GM18498 (cell line): ENCODE results near the gene CCK.

Experiments
- ATAC-seq: cut with Tn5 transposase; IDR thresholded peaks from one replicate; pipeline ENCODE4 v1.9.1; 2021; ENCODE audit warnings: mild to moderate bottlenecking, moderate library complexity; ENCODE audit not compliant: unreplicated experiment

CCK gene

GRCh38 chr3:42226470-42227425 lies 39.2 kb downstream of the CCK start:
- no peak for ATAC-seq

DNA sequence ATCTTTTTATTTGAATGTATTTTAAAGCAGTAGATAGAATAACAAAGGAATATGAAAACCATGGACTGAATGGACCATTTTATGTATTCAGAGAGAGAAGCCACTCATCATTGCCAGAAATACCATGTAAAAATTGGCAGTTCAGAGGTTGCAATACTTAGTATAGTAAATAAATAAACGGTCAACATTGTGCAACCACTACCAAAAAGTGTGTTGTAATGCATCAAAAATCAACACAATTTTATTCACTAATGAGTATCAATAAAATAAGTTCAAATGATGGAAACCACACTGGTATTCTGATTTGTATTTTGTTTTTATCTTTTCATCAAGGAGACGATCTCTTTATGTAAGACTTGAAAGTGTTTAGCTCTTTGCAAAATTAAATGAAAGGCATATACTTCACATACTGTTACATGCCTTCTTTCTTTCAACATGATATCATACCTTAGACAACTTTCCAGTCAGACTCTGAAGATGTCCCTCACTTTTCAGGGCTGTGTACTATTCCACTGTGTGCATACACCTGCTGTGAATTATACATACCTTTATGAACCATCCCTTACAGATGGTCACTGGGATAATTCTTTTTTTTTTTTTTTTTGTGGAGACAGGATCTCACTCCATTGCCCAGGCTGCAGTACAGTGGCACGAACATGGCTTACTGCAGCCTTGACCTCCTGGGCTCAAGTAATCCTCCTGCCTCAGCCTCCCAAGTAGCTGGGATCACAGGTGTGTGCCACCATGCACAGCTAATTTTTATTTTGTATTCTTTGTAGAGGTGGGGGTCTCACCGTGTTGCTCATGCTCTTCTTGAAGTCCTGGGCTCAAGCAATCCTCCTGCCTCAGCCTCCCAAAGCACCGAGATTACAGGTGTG lies 40.3 kb downstream of the CCK start:
- ATAC-seq = no peak

DNA sequence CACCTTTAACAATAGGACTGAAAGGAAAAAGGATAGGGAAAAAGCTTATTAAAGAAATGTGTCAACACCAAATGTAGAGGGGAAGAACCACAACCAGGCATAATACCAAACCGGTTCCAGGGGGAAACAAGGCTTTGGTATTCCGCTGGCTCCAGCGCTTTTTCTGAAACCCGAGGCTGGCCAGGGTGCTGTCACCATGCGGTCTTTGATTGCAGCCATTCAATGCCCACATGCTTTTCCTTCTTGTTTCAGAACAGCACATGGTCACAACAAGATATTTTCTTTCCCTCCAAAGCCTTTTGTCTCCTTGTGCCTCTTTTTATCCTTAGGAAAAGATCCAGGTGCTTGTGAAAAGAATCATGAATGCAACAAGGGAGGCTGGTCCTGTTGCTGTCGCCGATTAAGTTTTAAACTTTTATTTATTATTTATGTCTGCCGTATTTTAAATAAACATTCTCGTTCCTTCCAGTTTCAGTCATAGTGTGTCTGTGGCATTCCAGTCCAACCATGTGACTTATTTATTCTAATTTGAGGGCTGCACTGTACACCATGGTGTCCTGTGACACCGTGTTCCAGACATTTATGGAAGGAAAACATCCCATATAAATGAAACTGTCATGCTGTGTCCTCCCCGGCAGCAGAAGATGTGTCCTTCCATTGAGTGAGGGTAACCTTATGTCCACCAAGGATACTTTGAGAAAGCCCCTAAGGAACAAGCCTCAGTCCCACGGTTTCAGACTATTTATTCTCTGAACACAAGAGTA lies 41.1 kb downstream of the CCK start:
- no peak for ATAC-seq

DNA sequence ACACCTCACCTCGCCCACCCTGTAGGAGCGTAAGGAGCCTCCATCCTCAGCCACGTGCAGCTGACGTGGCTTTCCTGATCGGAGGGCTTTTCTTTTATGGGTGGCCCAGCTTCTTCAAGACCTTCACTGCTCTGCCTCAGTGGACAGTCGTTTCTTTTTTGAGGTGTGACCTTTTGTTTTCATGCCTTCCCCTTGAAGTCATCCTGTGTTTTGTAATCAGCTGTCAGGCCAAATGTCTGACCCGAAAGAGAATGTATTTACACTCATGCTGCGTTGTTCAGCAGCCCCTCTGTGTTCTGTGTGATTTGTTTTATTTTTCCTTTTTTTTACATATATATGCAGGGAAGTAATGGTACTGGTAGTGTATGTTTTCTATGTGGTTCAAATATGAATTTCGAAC lies 41.8 kb downstream of the CCK start:
- ATAC-seq = no peak

- ATAC-seq = no peak
Observed at GRCh38 chr3:42222942-42223693, 42.9 kb downstream of the CCK start.

- no peak for ATAC-seq
Observed at GRCh38 chr3:42220436-42221121, 45.4 kb downstream of the CCK start.

- ATAC-seq = no peak
Observed at GRCh38 chr3:42216931-42217333, 49.1 kb downstream of the CCK start.

DNA sequence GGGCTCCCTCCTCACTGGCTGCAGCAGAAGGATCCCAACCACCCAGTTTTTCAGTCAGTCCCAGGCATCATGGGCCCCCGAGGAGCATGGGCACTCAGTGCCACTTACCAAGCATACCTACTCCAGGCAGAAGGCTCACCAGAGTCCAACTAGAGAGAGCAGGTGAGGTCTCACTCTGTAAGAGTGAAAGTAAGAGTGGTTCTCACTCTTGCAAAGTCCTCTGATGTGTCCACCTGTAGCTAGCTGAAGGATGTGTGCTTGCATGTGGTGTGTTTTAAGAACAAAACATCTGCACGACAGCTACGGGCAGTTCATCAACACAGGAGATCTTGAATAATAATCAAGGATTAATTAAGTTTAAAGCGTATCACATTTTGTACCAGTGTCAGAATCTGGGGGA lies 49.7 kb downstream of the CCK start:
- peak; percentile 71 for ATAC-seq

DNA sequence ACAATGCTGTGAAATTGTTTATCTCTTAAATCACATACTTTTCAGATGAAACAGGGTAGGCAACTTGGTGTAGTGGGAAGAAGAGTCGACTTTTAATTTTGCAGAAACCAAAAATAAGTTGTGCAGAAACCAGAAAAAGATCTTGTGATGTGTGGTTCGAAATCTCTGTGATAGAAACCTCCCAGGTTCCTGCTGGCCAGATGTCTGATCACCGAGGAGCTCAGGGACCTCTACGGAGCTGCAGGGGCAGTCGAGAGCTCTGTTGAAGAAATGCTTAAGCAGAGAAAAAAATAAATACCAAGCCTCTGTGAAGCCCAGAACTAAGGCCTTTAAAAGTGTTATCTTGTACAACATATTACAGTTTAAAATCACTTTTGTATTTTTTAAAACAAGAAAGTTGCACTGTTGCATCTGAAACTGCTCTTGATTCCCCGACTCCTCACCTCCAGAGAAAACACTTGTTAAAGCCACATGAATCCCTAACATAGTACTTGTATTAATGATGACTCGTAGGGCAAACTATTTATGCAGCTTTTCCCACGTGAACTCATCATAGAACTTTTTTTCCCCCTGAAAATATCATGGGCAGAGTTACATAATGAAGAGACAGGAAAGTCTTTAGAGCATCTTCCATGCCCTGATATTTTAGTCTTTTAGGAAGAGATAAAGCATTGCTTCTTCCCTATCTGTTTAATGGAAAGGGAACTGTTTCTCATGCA lies 51.3 kb downstream of the CCK start:
- ATAC-seq = peak; percentile 70

DNA sequence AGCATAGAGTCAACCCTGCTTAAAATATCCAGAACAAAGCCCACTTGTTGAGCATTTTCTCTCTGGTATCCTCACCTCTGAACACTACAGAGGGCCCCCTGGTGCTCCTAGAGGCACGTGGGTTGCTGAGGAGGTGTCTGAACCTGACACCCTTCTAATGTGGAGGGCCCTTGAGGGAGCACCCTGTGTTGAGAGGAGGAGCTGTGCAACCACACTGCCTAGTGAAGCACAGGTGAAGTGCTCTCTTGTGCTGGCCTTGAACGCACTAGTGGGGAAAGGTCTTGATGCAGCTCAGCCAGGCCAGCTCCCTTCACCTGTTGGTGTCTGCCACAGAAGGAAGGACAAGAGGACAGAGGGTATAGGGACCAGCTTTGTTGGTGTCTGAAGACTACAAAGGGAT lies 51.9 kb downstream of the CCK start:
- ATAC-seq = peak; percentile 33

DNA sequence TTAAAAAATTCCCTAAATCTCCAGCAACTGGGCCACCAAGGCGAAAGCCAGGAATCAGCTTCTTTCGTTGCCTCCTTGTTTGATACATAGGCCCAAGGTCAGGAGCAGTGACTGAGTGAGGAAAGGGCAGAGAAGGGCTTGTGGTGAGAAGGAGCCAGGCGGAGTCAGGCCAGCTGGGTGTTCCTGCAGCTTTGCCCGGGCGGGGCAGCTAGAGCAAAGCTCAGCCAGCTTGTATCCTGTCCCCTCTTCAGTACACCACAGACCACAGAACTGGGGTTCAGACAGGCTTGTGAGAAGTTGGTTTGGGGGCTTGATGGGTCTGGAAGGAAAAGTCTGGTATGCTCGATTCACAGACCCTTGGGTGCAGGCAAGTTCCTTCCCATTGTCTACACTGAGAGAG lies 52.6 kb downstream of the CCK start:
- ATAC-seq = no peak

- no peak for ATAC-seq
Observed at GRCh38 chr3:42210726-42211125, 55.3 kb downstream of the CCK start.

- ATAC-seq = no peak
Observed at GRCh38 chr3:42209917-42210316, 56.1 kb downstream of the CCK start.
